NCI-H1930 (cell line): ENCODE data around the gene SERPINB1.
A peak's percentile ranks its signal among the peaks of the same experiment; 100 is the strongest.

Experiments
- DNase-seq, 2 experiments: peaks; one replicate each; lab custom pipeline; 2025; lab: John Stamatoyannopoulos, UW

The SERPINB1 gene

GRCh38 chr6:2845880-2846208, 4.2 kb upstream of the SERPINB1 start:
- DNase-seq: no peak

GRCh38 chr6:2844008-2844407, 2.3 kb upstream of the SERPINB1 start:
- DNase-seq: no peak

- no peak for DNase-seq
Observed at GRCh38 chr6:2843138-2843740, 1.6 kb upstream of the SERPINB1 start.

GRCh38 chr6:2842139-2842552, 483 bp upstream of the SERPINB1 start:
- DNase-seq: no peak

- no peak for DNase-seq
Observed at GRCh38 chr6:2840749-2841061, 958 bp downstream of the SERPINB1 start.

- no peak for DNase-seq
Observed at GRCh38 chr6:2839982-2840748, 1.5 kb downstream of the SERPINB1 start.

GRCh38 chr6:2839195-2839981, 2.3 kb downstream of the SERPINB1 start:
- DNase-seq: no peak

- no peak for DNase-seq
Observed at GRCh38 chr6:2838251-2838650, 3.4 kb downstream of the SERPINB1 start.

GRCh38 chr6:2834262-2834661, 7.4 kb downstream of the SERPINB1 start:
- DNase-seq: no peak

GRCh38 chr6:2831392-2831791, 10.3 kb downstream of the SERPINB1 start:
- DNase-seq: peak in 1 of 2 experiments; percentile 20

GRCh38 chr6:2830183-2830582, 11.5 kb downstream of the SERPINB1 start:
- DNase-seq: no peak

GRCh38 chr6:2829253-2829652, 12.4 kb downstream of the SERPINB1 start:
- DNase-seq: no peak

GRCh38 chr6:2828629-2829028, 13.0 kb downstream of the SERPINB1 start:
- no peak for DNase-seq

GRCh38 chr6:2827142-2827541, 14.5 kb downstream of the SERPINB1 start:
- no peak for DNase-seq

GRCh38 chr6:2826131-2826530, 15.5 kb downstream of the SERPINB1 start:
- no peak for DNase-seq

GRCh38 chr6:2823104-2823850, 18.4 kb downstream of the SERPINB1 start:
- DNase-seq: no peak

- no peak for DNase-seq
Observed at GRCh38 chr6:2821554-2821953, 20.1 kb downstream of the SERPINB1 start.

GRCh38 chr6:2820415-2820814, 21.2 kb downstream of the SERPINB1 start:
- DNase-seq: no peak

GRCh38 chr6:2819978-2820377, 21.7 kb downstream of the SERPINB1 start:
- DNase-seq: no peak

GRCh38 chr6:2819115-2819514, 22.5 kb downstream of the SERPINB1 start:
- no peak for DNase-seq

GRCh38 chr6:2818593-2818992, 23.1 kb downstream of the SERPINB1 start:
- no peak for DNase-seq

- DNase-seq: no peak
Observed at GRCh38 chr6:2817903-2818443, 23.7 kb downstream of the SERPINB1 start.
